ENCODE measurements around the gene RDH11. TPM values are rescaled to one million over a fixed set of nuclear protein-coding genes. Genes with fewer than 3 reads are reported as not detected.

The RDH11 gene
- total RNA-seq, 1 donor from 2014 or later: 67.7 TPM

- H3K36me3 Mint-ChIP-seq (ENCODE audit: low read depth): peaks cover 64% of the 10 kb centered on the region
These were observed 5.6 kb downstream of the RDH11 start for GRCh38 chr14:67690011-67690410.

DNA sequence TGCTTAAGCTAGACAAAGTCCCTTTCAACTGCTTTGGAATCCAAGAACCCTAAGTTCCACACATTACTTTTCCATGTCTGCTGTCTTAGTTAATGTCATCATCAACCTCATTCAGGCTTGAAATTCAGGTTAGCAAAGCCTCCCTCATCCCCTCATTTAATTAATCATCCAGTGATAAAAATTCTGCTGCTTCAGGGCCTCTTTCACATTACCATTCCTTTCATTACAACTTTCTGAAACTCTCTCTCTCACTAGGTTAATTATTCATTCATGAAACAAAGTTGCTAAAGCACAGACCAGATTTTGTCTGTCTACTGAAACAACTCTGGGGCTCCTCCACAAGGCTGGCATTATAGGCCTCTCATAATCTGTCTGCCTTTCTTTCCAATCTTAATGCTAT is 11.7 kb downstream of the RDH11 start:
- no peak overlapping the region for H3K27ac Mint-ChIP-seq
- H3K36me3 Mint-ChIP-seq (ENCODE audit: low read depth): peaks cover 63% of the 10 kb centered on the region
- no peak for DNase-seq
- H3K4me1 Mint-ChIP-seq: peaks cover 29% of the 10 kb centered on the region
- intact Hi-C loops (cut with micrococcal nuclease): no loop called here
- H3K4me3 Mint-ChIP-seq: no peak overlapping the region
- H3K27me3 Mint-ChIP-seq: no peaks in the 10 kb centered on the region
- H3K9me3 Mint-ChIP-seq: no peaks in the 10 kb centered on the region

More at GRCh38 chr14:67690011-67690410, 5.6 kb downstream of the RDH11 start:
- Mint-ChIP-seq H3K4me1 (peaks cover 25% of the 10 kb centered on the region), H3K9me3 (no peaks in the 10 kb centered on the region), H3K4me3 (no peak overlapping the region), H3K27ac (peak overlapping the region; percentile 43), H3K27me3 (no peaks in the 10 kb centered on the region)
- DNase-seq: no peak
- intact Hi-C loops (cut with micrococcal nuclease): loop anchor here (10.0 kb wide), 1 partner anchor 1125 kb away; no protein-coding TSS in a partner anchor

- peak overlapping the region; percentile 16 for H3K27ac Mint-ChIP-seq
- H3K4me1 Mint-ChIP-seq: peaks cover 36% of the 10 kb centered on the region
- intact Hi-C loops (cut with micrococcal nuclease): loop anchor here (1.0 kb wide), 1 partner anchor 14 kb away; the partner anchor contains the start of gene RDH11
- no peaks in the 10 kb centered on the region for H3K9me3 Mint-ChIP-seq
- H3K4me3 Mint-ChIP-seq: no peak overlapping the region
- no peaks in the 10 kb centered on the region for H3K27me3 Mint-ChIP-seq
- H3K36me3 Mint-ChIP-seq (ENCODE audit: low read depth): peaks cover 62% of the 10 kb centered on the region
- DNase-seq: no peak
These were observed 14.6 kb downstream of the RDH11 start for GRCh38 chr14:67680941-67681340.

DNA sequence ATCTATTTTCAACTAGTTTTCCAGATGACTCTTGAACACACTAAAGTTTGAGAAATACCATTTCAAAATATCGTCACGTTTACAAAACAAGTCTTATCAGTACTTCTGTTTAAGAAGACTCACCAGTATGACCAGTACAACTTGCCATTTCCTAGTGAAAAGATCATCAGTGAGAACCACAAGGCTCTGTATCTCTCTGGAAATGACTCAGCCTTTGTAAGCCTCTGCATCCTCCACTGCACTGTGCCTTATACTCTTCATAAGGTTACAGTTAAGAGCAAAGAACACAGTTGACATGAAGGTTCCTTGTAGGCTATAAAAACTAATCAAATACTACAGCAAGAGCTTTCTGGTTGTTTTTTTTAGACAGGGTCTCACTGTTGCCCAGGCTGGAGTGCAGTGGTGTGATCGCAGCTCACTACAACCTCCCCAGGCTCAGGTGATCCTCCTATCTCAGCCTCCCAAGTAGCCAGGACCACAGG is 15.4 kb downstream of the RDH11 start:
- intact Hi-C loops (cut with micrococcal nuclease): loop anchor here (1.0 kb wide), 1 partner anchor 15 kb away; the partner anchor contains the start of gene RDH11
- H3K36me3 Mint-ChIP-seq (ENCODE audit: low read depth): peaks cover 57% of the 10 kb centered on the region
- H3K27ac Mint-ChIP-seq: peak overlapping the region; percentile 62
- peak; percentile 78 for DNase-seq
- H3K4me1 Mint-ChIP-seq: peaks cover 41% of the 10 kb centered on the region
- H3K27me3 Mint-ChIP-seq: no peaks in the 10 kb centered on the region
- no peaks in the 10 kb centered on the region for H3K9me3 Mint-ChIP-seq
- no peak overlapping the region for H3K4me3 Mint-ChIP-seq

DNA sequence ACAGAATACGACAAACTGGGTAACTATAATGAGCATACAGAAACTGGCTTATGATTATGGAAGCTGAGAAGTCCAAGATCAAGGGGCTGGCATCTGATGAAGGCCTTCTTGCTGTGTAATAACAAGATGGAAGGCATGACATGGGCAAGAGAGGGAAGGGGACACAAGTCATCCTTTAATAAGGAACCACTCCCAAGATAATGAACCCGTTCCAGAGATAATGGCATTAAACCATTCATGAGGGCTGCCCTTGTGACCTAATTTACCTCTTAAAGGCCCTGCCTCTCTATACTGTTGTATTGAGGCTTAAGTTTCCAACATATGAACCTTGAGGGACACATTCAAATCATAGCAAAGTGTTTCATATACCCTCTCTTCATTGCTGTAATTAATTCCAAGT is 16.6 kb downstream of the RDH11 start:
- Mint-ChIP-seq H3K36me3 (ENCODE audit: low read depth) (peaks cover 50% of the 10 kb centered on the region), H3K9me3 (no peaks in the 10 kb centered on the region), H3K27ac (no peak overlapping the region), H3K4me1 (peaks cover 38% of the 10 kb centered on the region), H3K27me3 (no peaks in the 10 kb centered on the region), H3K4me3 (no peak overlapping the region)
- no peak for DNase-seq
- intact Hi-C loops (cut with micrococcal nuclease): no loop called here

- H3K4me3 Mint-ChIP-seq: peak overlapping the region; percentile 90
- intact Hi-C loops (cut with micrococcal nuclease): loop anchor here (2.0 kb wide), 1 partner anchor 56 kb away; the partner anchor contains the start of gene ARG2
- H3K27me3 Mint-ChIP-seq: no peaks in the 10 kb centered on the region
- no peak for DNase-seq
- H3K4me1 Mint-ChIP-seq: peaks cover 38% of the 10 kb centered on the region
- H3K9me3 Mint-ChIP-seq: no peaks in the 10 kb centered on the region
- H3K27ac Mint-ChIP-seq: peak overlapping the region; percentile 90
- H3K36me3 Mint-ChIP-seq (ENCODE audit: low read depth): peaks cover 28% of the 10 kb centered on the region
These were observed 20.4 kb downstream of the RDH11 start for GRCh38 chr14:67675219-67675582.

DNA sequence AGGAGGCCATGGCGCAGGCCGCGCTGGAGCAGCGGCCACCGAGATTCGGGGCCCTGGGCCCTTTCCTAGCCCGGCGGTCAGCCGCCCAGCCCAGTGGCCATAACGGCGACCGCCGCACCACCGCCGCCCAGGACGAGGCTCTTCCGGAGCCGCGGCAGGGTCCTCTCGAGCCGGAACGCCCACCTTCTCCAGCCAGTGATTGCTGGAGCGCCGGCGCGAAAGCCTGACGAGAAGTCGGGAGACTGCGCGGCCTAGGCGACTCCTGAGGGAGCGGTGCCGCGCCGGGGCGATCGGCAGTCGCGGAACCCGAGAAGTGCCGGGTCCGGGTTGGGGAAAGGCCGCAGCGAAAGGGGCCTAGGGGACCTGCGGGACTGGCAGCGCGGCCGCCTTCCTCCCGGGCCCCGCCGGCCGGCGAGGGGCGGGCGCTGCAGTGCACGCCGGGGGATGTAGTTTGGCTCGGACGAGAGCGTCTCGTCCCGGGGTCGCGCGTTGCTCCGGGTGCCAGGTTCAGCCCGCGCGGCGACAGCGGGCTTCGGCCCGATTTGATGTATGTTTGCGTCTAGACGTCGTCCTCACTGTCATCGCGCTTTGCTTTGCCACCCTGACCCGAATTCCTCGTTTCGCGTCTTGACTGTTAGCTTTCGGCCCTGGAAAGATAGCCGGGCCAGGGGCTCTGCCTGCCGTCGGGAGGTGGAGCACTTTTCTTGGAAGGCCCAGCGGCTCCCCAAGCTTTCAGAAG is 20.9 kb downstream of the RDH11 start, which contains the start of gene VTI1B:
TSS of gene VTI1B (minus strand) at position 153 of the 739 bp plus-strand sequence. CDS start at position 10, 143 bp downstream.
- Mint-ChIP-seq H3K4me3 (peak within 1 kb of the TSS; percentile 90), H3K27ac (peak within 1 kb of the TSS; percentile 90), H3K27me3 (no peaks in the 10 kb centered on the region), H3K36me3 (ENCODE audit: low read depth) (peaks cover 28% of the 10 kb centered on the region), H3K9me3 (no peaks in the 10 kb centered on the region), H3K4me1 (peaks cover 35% of the 10 kb centered on the region)
- DNase-seq: peak; percentile 93
- intact Hi-C loops (cut with micrococcal nuclease): loop anchor here (1.0 to 2.0 kb wide), 4 partner anchors 21 to 142 kb away; partner anchors contain the start of genes ARG2, PIGH, RDH11 and ZFYVE26

- Mint-ChIP-seq H3K27ac (peak overlapping the region; percentile 78), H3K4me3 (peak overlapping the region; percentile 90), H3K27me3 (no peaks in the 10 kb centered on the region), H3K36me3 (ENCODE audit: low read depth) (peaks cover 28% of the 10 kb centered on the region), H3K9me3 (no peaks in the 10 kb centered on the region), H3K4me1 (peaks cover 40% of the 10 kb centered on the region)
- peak; percentile 90 for DNase-seq
- intact Hi-C loops (cut with micrococcal nuclease): loop anchor here (1.0 to 2.0 kb wide), 4 partner anchors 21 to 142 kb away; partner anchors contain the start of genes ARG2, PIGH, RDH11 and ZFYVE26
These were observed 21.5 kb downstream of the RDH11 start for GRCh38 chr14:67674139-67674479.

- no peaks in the 10 kb centered on the region for H3K27me3 Mint-ChIP-seq
- peaks cover 25% of the 10 kb centered on the region for H3K36me3 Mint-ChIP-seq (ENCODE audit: low read depth)
- H3K9me3 Mint-ChIP-seq: no peaks in the 10 kb centered on the region
- intact Hi-C loops (cut with micrococcal nuclease): no loop called here
- no peak for DNase-seq
- H3K27ac Mint-ChIP-seq: peak overlapping the region; percentile 78
- H3K4me1 Mint-ChIP-seq: peaks cover 43% of the 10 kb centered on the region
- H3K4me3 Mint-ChIP-seq: peak overlapping the region; percentile 90
These were observed 22.1 kb downstream of the RDH11 start for GRCh38 chr14:67673451-67673850.

DNA sequence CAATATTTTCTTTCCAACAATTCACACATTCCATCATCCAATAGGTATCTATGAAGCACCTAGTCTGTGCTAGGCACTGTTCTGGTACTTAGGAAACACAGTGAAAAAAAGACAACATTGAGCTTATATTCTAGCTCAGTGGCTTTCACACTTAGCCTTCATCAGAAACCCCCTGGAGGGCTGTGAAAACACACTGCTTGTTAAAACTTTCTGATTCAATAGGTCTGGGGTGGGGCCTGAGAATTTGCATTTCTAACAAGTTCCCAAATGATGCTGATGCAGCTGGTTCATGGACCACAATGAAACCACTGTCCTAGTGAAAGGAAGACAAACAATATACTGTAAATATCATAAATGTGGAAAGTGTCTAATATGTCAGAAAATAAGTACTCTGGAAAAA is 27.0 kb downstream of the RDH11 start:
- no peak for DNase-seq
- Mint-ChIP-seq H3K4me1 (peaks cover 39% of the 10 kb centered on the region), H3K4me3 (no peak overlapping the region), H3K27me3 (no peaks in the 10 kb centered on the region), H3K9me3 (no peaks in the 10 kb centered on the region), H3K36me3 (ENCODE audit: low read depth) (peaks cover 4% of the 10 kb centered on the region), H3K27ac (no peak overlapping the region)
- intact Hi-C loops (cut with micrococcal nuclease): no loop called here

DNA sequence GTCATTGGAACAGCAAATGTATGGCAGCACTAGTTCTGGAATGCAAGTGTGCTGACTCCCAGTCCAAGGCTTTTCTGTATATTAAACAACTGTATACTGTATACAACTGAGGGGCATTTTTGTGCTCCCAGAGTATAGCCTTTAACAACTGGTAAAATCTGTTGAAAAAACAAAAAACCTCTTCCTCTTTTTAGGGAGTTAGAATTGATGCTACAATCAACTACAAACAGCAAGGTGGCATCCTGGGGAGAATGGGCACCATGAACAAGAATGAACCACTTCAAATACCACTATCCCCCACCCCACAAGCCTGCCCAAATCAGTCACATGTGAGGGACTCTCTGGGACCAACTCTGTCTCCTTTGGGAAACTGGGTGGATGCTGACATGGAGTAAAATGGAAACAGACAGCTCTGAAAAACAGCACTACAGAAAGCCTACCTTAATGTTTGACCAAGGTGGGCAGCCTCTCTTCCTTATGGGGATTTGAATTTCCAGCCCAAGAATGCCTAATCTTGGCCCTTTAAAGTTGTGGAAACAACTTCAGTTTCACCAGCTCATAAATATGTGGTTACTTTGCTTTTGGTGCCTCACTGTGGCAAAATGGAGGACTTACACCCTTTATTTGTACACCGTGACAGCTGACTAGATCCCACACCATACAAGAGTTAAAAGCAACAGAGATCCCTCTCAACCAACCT is 28.7 kb downstream of the RDH11 start:
- DNase-seq: peak; percentile 81
- no peak overlapping the region for H3K4me3 Mint-ChIP-seq
- intact Hi-C loops (cut with micrococcal nuclease): loop anchor here (1.0 to 2.0 kb wide), 5 partner anchors 38 to 240 kb away; no protein-coding TSS in a partner anchor
- no peaks in the 10 kb centered on the region for H3K9me3 Mint-ChIP-seq
- peaks cover 32% of the 10 kb centered on the region for H3K4me1 Mint-ChIP-seq
- H3K36me3 Mint-ChIP-seq (ENCODE audit: low read depth): peaks cover 7% of the 10 kb centered on the region
- no peaks in the 10 kb centered on the region for H3K27me3 Mint-ChIP-seq
- peak overlapping the region; percentile 22 for H3K27ac Mint-ChIP-seq

- intact Hi-C loops (cut with micrococcal nuclease): loop anchor here (2.0 kb wide), 3 partner anchors 39 to 139 kb away; no protein-coding TSS in a partner anchor
- Mint-ChIP-seq H3K4me1 (peaks cover 31% of the 10 kb centered on the region), H3K9me3 (no peaks in the 10 kb centered on the region), H3K36me3 (ENCODE audit: low read depth) (peaks cover 7% of the 10 kb centered on the region), H3K27ac (no peak overlapping the region), H3K4me3 (no peak overlapping the region), H3K27me3 (no peaks in the 10 kb centered on the region)
- DNase-seq: no peak
These were observed 29.7 kb downstream of the RDH11 start for GRCh38 chr14:67665868-67666267.

DNA sequence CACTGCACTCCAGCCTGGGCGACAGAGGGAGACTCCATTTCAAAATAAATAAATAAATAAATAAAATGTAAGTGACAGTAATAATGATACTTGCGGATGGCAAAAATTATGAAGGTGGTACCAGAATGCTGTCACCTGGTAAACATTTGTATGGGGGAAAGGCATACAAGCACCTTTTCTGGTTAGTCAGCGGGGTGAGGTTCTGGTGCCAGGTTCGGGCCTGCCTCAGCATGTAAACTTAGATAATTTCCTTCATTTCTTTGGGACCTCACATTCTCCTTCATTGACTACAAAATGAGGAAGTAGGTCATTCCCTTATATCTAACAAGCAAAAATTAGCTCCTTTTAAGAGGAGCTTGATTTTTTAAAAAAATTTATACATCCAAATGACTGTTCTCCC is 31.9 kb downstream of the RDH11 start:
- intact Hi-C loops (cut with micrococcal nuclease): no loop called here
- no peaks in the 10 kb centered on the region for H3K9me3 Mint-ChIP-seq

More for the DNA sequence above, 31.9 kb downstream of the RDH11 start:
- peaks cover 13% of the 10 kb centered on the region for H3K36me3 Mint-ChIP-seq (ENCODE audit: low read depth)
- H3K4me3 Mint-ChIP-seq: no peak overlapping the region
- no peaks in the 10 kb centered on the region for H3K27me3 Mint-ChIP-seq
- H3K4me1 Mint-ChIP-seq: peaks cover 17% of the 10 kb centered on the region
- no peak for DNase-seq
- H3K27ac Mint-ChIP-seq: no peak overlapping the region

All from activated CD4-positive, alpha-beta T cell treated with anti-CD3 and anti-CD28 coated beads, Interleukin-2, amount 10 ng/mL, durations not matched to agents 24 days and 14 days (primary cell).